ENCODE results near the gene BRS3. TPM values are rescaled to one million over a fixed set of nuclear protein-coding genes. Genes with fewer than 3 reads are reported as not detected.

The BRS3 gene
- total RNA-seq, 1 donor from 2014 or later: not detected

Other genes with a start within 250 kb of the BRS3 start
- gene MAP7D3, start 236.5 kb upstream of the BRS3 start, total RNA-seq: 2.8 TPM
- 0.13 TPM for gene ADGRG4, start 187.0 kb upstream of the BRS3 start, total RNA-seq
- 9.9 TPM for gene HTATSF1, start 9.6 kb downstream of the BRS3 start, total RNA-seq
- not detected for gene VGLL1, start 44.3 kb downstream of the BRS3 start, total RNA-seq
- gene CD40LG, start 160.2 kb downstream of the BRS3 start, total RNA-seq: 0.15 TPM